ENCODE measurements around the gene NADSYN1.
A peak's percentile ranks its signal among the peaks of the same experiment; 100 is the strongest.

Gene NADSYN1

GRCh38 chr11:71450939-71451338, 2.1 kb upstream of the NADSYN1 start:
- Histone ChIP-seq H3K27me3 (ENCODE audit: low read depth, low read length) (no peaks in the 10 kb centered on the region), H3K79me2 (ENCODE audit: low read length) (peaks cover 52% of the 10 kb centered on the region), H3K4me3 (ENCODE audit: low read length) (no peak overlapping the region), H3K4me1 (ENCODE audit: low read length) (peaks cover 31% of the 10 kb centered on the region), H2AFZ (ENCODE audit: low read depth, low read length) (no peak overlapping the region), H3K4me2 (ENCODE audit: low read length) (no peak overlapping the region), H3K36me3 (replicated peaks; ENCODE audit: low read depth, low read length) (peaks cover 39% of the 10 kb centered on the region), H3K9ac (ENCODE audit: low read length) (no peak overlapping the region), H3K27ac (ENCODE audit: low read length) (no peak overlapping the region), H3K9me3 (ENCODE audit: insufficient read depth, low read length) (peaks cover 13% of the 10 kb centered on the region; the same call in 1 of the 2 replicates), H4K20me1 (ENCODE audit: insufficient read depth, low read length) (0 out of 2 replicates have a peak, but pooled peaks cover 8% of the 10 kb centered on the region)
- no peak for TF ChIP-seq EZH2phosphoT487 (IDR thresholded peaks at IDR 0.05; ENCODE audit: low read depth)
- no peak for TF ChIP-seq CTCF (IDR thresholded peaks at IDR 0.05; ENCODE audit: low read depth, low read length)

GRCh38 chr11:71451596-71452198, 1.3 kb upstream of the NADSYN1 start:
- H3K9ac ChIP-seq (ENCODE audit: low read length): no peak overlapping the region
- 0 out of 2 replicates have a peak, but pooled peaks cover 8% of the 10 kb centered on the region for H4K20me1 ChIP-seq (ENCODE audit: insufficient read depth, low read length)
- peaks cover 6% of the 10 kb centered on the region; the same call in 1 of the 2 replicates for H3K9me3 ChIP-seq (ENCODE audit: insufficient read depth, low read length)
- TF ChIP-seq CTCF (IDR thresholded peaks at IDR 0.05; ENCODE audit: low read depth, low read length) (no peak), EZH2phosphoT487 (IDR thresholded peaks at IDR 0.05; ENCODE audit: low read depth) (no peak)
- peak overlapping the region; percentile 92; the same call in 1 of the 2 replicates for H3K4me3 ChIP-seq (ENCODE audit: low read length)
- H3K4me1 ChIP-seq (ENCODE audit: low read length): peaks cover 31% of the 10 kb centered on the region
- peaks cover 39% of the 10 kb centered on the region for H3K36me3 ChIP-seq (replicated peaks; ENCODE audit: low read depth, low read length)
- no peak overlapping the region for H3K27ac ChIP-seq (ENCODE audit: low read length)
- H3K4me2 ChIP-seq (ENCODE audit: low read length): peak overlapping the region; percentile 63
- peaks cover 51% of the 10 kb centered on the region for H3K79me2 ChIP-seq (ENCODE audit: low read length)
- H3K27me3 ChIP-seq (ENCODE audit: low read depth, low read length): no peaks in the 10 kb centered on the region
- no peak overlapping the region for H2AFZ ChIP-seq (ENCODE audit: low read depth, low read length)

- TF ChIP-seq EZH2phosphoT487 (IDR thresholded peaks at IDR 0.05; ENCODE audit: low read depth) (no peak), CTCF (IDR thresholded peaks at IDR 0.05; ENCODE audit: low read depth, low read length) (no peak)
- H3K9me3 ChIP-seq (ENCODE audit: insufficient read depth, low read length): no peaks in the 10 kb centered on the region; the same call in 1 of the 2 replicates
- peaks cover 37% of the 10 kb centered on the region for H3K36me3 ChIP-seq (replicated peaks; ENCODE audit: low read depth, low read length)
- no peak overlapping the region for H3K27ac ChIP-seq (ENCODE audit: low read length)
- no peaks in the 10 kb centered on the region for H3K27me3 ChIP-seq (ENCODE audit: low read depth, low read length)
- H3K9ac ChIP-seq (ENCODE audit: low read length): peak overlapping the region; percentile 6; the same call in 1 of the 2 replicates
- H3K4me1 ChIP-seq (ENCODE audit: low read length): peaks cover 24% of the 10 kb centered on the region
- H3K4me3 ChIP-seq (ENCODE audit: low read length): peak overlapping the region; percentile 92
- peaks cover 43% of the 10 kb centered on the region for H3K79me2 ChIP-seq (ENCODE audit: low read length)
- H4K20me1 ChIP-seq (ENCODE audit: insufficient read depth, low read length): 0 out of 2 replicates have a peak, but pooled peaks cover 8% of the 10 kb centered on the region
- H2AFZ ChIP-seq (ENCODE audit: low read depth, low read length): no peak overlapping the region; the same call in 1 of the 2 replicates
- peak overlapping the region; percentile 63 for H3K4me2 ChIP-seq (ENCODE audit: low read length)
These were observed 585 bp upstream of the NADSYN1 start for GRCh38 chr11:71452199-71453036.

- Histone ChIP-seq H4K20me1 (ENCODE audit: insufficient read depth, low read length) (0 out of 2 replicates have a peak, but pooled peaks cover 11% of the 10 kb centered on the region), H3K79me2 (ENCODE audit: low read length) (peaks cover 32% of the 10 kb centered on the region), H3K4me3 (ENCODE audit: low read length) (peak overlapping the region; percentile 92), H3K36me3 (replicated peaks; ENCODE audit: low read depth, low read length) (peaks cover 42% of the 10 kb centered on the region), H3K9me3 (ENCODE audit: insufficient read depth, low read length) (no peaks in the 10 kb centered on the region), H3K27ac (ENCODE audit: low read length) (no peak overlapping the region), H3K4me2 (ENCODE audit: low read length) (peak overlapping the region; percentile 85), H3K27me3 (ENCODE audit: low read depth, low read length) (no peaks in the 10 kb centered on the region), H3K4me1 (ENCODE audit: low read length) (peaks cover 22% of the 10 kb centered on the region), H3K9ac (ENCODE audit: low read length) (peak overlapping the region; percentile 86), H2AFZ (ENCODE audit: low read depth, low read length) (no peak overlapping the region)
- no peak for TF ChIP-seq EZH2phosphoT487 (IDR thresholded peaks at IDR 0.05; ENCODE audit: low read depth)
- no peak for TF ChIP-seq CTCF (IDR thresholded peaks at IDR 0.05; ENCODE audit: low read depth, low read length)
These were observed 908 bp downstream of the NADSYN1 start for GRCh38 chr11:71453918-71454304.
